ENCODE measurements around the gene ZNF684.

The ZNF684 gene

DNA sequence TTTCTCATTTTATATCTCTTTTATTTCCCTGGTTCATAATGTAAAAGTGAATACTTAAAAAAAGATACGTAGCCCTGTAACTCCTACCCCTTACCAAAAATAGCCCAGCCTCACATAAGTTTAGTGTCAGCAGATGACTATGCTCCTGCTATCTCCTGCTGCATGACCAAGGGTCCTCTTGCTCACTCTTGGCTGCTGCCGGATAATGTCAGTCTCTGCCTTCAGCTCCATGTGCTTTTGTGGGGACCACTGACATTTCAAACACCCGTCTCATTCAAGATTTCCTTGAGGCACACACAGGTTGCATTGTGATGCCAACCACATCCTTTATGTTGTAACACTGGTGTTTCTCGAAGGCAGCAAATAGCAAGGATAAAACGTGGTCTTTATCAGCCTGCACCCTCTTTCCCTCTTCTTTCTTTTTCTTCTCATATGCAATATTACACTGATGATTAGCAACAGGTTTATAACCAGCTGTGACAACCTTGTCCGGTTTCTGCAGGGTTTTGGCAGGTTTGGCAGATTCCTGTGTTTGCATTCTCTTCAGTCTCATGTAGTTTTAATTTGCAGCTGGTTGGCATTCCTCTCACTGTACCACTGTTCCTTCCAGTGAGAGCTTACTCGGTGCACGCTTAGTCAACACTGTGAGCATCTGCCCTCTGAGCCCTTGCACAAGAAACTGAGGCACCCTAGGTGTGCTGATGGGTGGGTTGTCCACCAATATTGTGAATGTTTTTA is 62.2 kb downstream of the ZNF684 start:
- no peak overlapping the region for H3K4me3 ChIP-seq (ENCODE audit: low read depth, low read length)
- DNase-seq (ENCODE audit: low read depth), result no peak
- TF ChIP-seq, protein P1, sequence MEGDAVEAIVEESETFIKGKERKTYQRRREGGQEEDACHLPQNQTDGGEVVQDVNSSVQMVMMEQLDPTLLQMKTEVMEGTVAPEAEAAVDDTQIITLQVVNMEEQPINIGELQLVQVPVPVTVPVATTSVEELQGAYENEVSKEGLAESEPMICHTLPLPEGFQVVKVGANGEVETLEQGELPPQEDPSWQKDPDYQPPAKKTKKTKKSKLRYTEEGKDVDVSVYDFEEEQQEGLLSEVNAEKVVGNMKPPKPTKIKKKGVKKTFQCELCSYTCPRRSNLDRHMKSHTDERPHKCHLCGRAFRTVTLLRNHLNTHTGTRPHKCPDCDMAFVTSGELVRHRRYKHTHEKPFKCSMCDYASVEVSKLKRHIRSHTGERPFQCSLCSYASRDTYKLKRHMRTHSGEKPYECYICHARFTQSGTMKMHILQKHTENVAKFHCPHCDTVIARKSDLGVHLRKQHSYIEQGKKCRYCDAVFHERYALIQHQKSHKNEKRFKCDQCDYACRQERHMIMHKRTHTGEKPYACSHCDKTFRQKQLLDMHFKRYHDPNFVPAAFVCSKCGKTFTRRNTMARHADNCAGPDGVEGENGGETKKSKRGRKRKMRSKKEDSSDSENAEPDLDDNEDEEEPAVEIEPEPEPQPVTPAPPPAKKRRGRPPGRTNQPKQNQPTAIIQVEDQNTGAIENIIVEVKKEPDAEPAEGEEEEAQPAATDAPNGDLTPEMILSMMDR (IDR thresholded peaks at IDR 0.05; ENCODE audit: low read depth, low read length, missing control alignments), result no peak

DNA sequence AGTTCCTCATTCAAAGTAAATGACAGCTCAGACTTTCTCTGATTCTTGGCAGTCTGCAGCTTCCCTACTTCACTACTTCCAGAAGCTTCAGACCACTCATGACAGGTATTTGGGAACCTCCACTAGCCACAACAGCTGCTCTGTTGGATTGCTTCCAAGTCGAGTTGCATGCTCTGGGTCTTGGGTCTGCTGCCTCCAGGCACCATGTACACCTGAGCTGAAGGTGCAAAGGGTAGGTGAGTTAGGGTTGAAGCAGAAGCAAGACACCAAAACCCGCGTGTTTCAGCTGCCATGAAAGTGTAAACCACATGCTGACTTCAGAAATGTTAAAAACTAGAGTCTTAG is 62.7 kb downstream of the ZNF684 start:
- TF ChIP-seq, protein P1 (IDR thresholded peaks at IDR 0.05; ENCODE audit: low read depth, low read length, missing control alignments), result no peak
- DNase-seq (ENCODE audit: low read depth), result no peak
- no peak overlapping the region for H3K4me3 ChIP-seq (ENCODE audit: low read depth, low read length)

DNA sequence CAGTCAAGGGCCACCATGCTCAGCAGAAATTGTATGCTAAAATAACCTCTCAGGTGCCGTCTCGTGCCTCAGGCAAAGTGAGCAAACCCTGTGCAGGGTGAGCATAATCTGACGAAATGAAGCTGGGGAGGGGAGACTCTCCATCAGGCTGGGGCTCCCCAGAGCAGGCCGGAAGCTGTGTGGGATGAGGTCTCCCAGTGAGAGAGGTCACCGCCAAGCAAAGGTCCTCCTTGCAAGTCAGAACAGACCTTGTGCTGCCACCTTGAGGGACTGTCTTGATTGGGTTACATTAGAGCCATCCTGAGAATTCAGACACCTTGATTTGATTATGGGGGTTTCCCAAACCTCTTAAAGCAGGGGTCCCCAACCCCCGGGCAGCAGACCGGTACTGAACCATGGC is 64.2 kb downstream of the ZNF684 start:
- no peak overlapping the region for H3K4me3 ChIP-seq (ENCODE audit: low read depth, low read length)
- TF ChIP-seq, protein P1 (IDR thresholded peaks at IDR 0.05; ENCODE audit: low read depth, low read length, missing control alignments), result no peak
- DNase-seq (ENCODE audit: low read depth), result no peak
